SK-N-MC (cell line): ENCODE measurements around the gene POU5F1.

Experiments used
- DNase-seq: peaks from one replicate; pipeline ENCODE4 v3.0.0-alpha.2; 2011; ENCODE audit warnings: low read depth, low spot score
- H3K27ac ChIP-seq: fragments of 200-600 bp; sonication (generic); 2 replicates; pipeline ENCODE4 v1.5.1; 2016; ENCODE audit warnings: mixed run types
- H3K36me3 ChIP-seq: fragments of 200-600 bp; sonication (generic); 2 replicates; pipeline ENCODE4 v1.6.1; 2017; ENCODE audit warnings: antibody characterized with exemption, low read length, mixed read lengths; ENCODE audit not compliant: insufficient read depth
- H3K4me3 ChIP-seq: fragments of 200-600 bp; sonication (generic); 2 replicates; pipeline ENCODE4 v1.5.1; 2016
- H3K9ac ChIP-seq: fragments of 200-600 bp; sonication (generic); 2 replicates; pipeline ENCODE4 v1.8.0; 2017; ENCODE audit warnings: mixed run types, mixed read lengths; ENCODE audit not compliant: insufficient read length
- H3K9me3 ChIP-seq: fragments of 200-600 bp; sonication (generic); 2 replicates; pipeline ENCODE4 v1.6.1; 2017; ENCODE audit warnings: low read depth, mild to moderate bottlenecking, antibody characterized with exemption, low read length, moderate library complexity, mixed read lengths
- EZH2 ChIP-seq: fragments of 200-600 bp; sonication (generic); IDR thresholded peaks from one replicate; pipeline ENCODE4 v1.6.1; 2017; ENCODE audit warnings: antibody characterized with exemption
- FOXP2 ChIP-seq: optimal IDR thresholded peaks from 2 replicates; pipeline ENCODE3; 2011; ENCODE audit warnings: mild to moderate bottlenecking, moderate library complexity; ENCODE audit not compliant: insufficient read depth; ENCODE audit errors: extremely low read length, control extremely low read depth
- POLR2AphosphoS5 ChIP-seq: IDR thresholded peaks from 2 replicates; pipeline ENCODE4 v1.6.1; 2012; ENCODE audit warnings: mild to moderate bottlenecking, low read depth, low read length, borderline replicate concordance

The POU5F1 gene

GRCh38 chr6:31118178-31118577, 52.3 kb downstream of the POU5F1 start:
- H3K4me3 ChIP-seq: no peak overlapping the region
- no peak for DNase-seq
- no peak overlapping the region for H3K9ac ChIP-seq
- no peak for TF ChIP-seq POLR2AphosphoS5
- TF ChIP-seq EZH2: no peak
- no peak for TF ChIP-seq FOXP2
- H3K36me3 ChIP-seq: no peaks in the 10 kb centered on the region
- no peaks in the 10 kb centered on the region for H3K9me3 ChIP-seq
- no peak overlapping the region for H3K27ac ChIP-seq

- Histone ChIP-seq H3K4me3 (no peak overlapping the region), H3K9me3 (no peaks in the 10 kb centered on the region), H3K27ac (no peak overlapping the region), H3K9ac (no peak overlapping the region), H3K36me3 (no peaks in the 10 kb centered on the region)
- no peak for TF ChIP-seq EZH2
- no peak for DNase-seq
These were observed 53.7 kb downstream of the POU5F1 start for GRCh38 chr6:31116661-31117385.

GRCh38 chr6:31115941-31116560, 54.4 kb downstream of the POU5F1 start:
- H3K36me3 ChIP-seq: no peaks in the 10 kb centered on the region
- no peak overlapping the region for H3K9ac ChIP-seq
- H3K27ac ChIP-seq: no peak overlapping the region
- no peaks in the 10 kb centered on the region for H3K9me3 ChIP-seq
- TF ChIP-seq POLR2AphosphoS5 (no peak), FOXP2 (no peak), EZH2 (no peak)
- H3K4me3 ChIP-seq: no peak overlapping the region
- no peak for DNase-seq

GRCh38 chr6:31114970-31115849, 55.3 kb downstream of the POU5F1 start:
- Histone ChIP-seq H3K4me3 (no peak overlapping the region), H3K9ac (no peak overlapping the region), H3K9me3 (no peaks in the 10 kb centered on the region), H3K27ac (no peak overlapping the region), H3K36me3 (no peaks in the 10 kb centered on the region)
- TF ChIP-seq POLR2AphosphoS5 (no peak), EZH2 (no peak), FOXP2 (no peak)
- DNase-seq: no peak

GRCh38 chr6:31114541-31114878, 56.0 kb downstream of the POU5F1 start, which contains the start of gene PSORS1C1:
Gene PSORS1C1 (plus strand): TSS chr6:31114800. CDS start chr6:31129633, 14,833 bp downstream.
- Histone ChIP-seq H3K4me3 (0 out of 2 replicates have a peak within 1 kb of the TSS, but pooled peaks have one; percentile 0), H3K36me3 (no peaks in the 10 kb centered on the region), H3K9ac (no peak within 1 kb of the TSS), H3K9me3 (no peaks in the 10 kb centered on the region), H3K27ac (no peak within 1 kb of the TSS)
- TF ChIP-seq POLR2AphosphoS5 (no peak), FOXP2 (no peak), EZH2 (no peak)
- no peak for DNase-seq
